Activated T-cell treated with anti-CD3 and anti-CD28 coated beads for 48 hours (primary cell): ENCODE measurements around the gene RNLS.
"Not testable (repeated sequence)": the region's sequence is repeated elsewhere in the genome, so short reads cannot be mapped to it uniquely, and the experiment has no call there.

Experiments used
- DNase-seq: peaks from one replicate; pipeline ENCODE4 v3.0.0-alpha.2; 2020; ENCODE audit warnings: low read depth

Gene RNLS

DNA sequence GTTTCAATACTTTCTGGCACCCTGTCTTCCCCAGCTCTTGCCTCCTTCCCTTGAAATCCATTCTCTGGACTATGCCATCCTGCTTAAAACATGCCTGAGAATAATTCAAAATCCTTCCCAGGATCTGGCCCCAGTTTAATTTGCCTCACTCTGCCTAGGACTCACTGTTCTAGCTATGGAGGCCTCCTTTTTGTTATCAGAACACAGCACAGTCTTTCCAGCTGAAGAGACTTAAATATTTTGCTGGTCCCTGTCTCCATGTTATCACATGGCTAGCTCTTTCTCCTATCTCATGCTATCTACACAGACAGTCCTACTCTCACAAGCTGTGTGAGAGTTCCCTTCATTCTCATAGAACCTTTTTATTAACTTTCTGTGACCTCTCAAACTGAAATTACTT, 194.8 kb downstream of the RNLS start:
- DNase-seq: no peak

DNA sequence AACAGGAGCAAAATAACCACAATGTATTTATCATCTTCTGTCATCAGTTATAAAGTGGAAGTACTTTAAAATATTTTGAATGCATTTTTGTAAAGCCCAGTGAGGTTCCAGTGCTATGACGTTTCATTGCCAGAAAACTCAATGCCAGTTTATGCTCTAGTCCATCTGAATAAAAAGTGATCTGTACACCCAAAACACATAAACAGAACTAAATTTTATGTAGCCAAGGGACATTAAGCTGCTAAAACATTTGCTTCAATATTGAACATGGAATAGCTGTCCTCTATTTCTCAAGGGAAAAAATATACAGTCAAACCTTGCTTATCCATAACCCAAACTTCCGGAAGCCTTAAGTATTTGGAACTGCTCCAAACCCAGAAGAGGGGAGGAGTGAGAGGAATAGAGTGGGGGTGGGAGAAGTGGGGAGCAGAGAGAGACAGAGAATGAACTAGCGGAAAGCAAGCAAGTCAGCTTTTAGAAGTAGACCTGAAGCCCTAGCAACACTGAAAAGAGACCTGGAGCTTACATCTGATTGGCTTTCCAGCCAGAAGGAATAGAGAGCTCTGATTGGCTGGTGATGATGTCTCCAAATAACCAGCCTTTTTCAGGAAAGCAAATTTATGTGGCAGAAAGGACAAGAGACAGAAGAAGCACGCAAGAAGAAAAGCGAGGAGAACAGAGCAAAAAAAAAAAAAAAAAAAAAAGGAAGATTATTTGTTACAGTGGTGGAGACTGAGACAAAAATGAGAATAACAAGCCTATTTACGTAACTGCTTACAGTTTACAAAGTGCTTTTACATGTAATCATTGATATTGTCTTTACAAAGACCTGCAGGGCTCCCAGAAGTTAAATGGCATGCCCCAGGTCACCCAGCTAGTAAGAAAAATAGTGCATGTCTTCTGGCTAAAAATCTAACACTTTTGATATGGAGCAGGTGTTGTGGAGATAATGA, 196.0 kb downstream of the RNLS start:
- no peak for DNase-seq

DNA sequence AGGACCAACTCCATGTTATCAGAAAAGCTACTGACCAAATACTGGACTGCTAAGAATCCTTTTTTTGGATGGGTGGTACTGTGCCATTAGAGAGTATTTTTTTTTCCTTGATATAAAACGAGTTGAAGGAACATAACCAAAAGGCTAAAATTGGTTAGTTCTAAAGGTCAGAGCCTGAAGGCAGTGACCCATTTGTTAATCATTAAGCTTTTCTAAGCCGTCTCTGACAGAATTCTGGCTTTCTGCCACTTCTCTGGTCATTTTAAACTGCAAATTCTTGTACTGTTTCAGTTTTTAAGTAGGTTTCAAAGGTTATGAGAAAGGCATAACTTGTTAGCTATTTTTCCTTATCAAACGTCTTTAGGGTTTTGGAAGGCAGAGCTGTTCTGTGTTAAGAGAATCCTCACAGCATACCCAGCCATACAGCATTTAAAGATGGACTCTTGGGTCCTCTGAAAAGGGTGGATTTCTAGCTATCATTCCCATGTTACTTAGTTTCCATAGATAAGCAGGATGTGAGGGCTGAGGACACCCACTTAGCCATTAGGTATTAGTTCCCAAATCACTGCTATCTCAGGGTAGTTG, 196.8 kb downstream of the RNLS start:
- DNase-seq: no peak

DNA sequence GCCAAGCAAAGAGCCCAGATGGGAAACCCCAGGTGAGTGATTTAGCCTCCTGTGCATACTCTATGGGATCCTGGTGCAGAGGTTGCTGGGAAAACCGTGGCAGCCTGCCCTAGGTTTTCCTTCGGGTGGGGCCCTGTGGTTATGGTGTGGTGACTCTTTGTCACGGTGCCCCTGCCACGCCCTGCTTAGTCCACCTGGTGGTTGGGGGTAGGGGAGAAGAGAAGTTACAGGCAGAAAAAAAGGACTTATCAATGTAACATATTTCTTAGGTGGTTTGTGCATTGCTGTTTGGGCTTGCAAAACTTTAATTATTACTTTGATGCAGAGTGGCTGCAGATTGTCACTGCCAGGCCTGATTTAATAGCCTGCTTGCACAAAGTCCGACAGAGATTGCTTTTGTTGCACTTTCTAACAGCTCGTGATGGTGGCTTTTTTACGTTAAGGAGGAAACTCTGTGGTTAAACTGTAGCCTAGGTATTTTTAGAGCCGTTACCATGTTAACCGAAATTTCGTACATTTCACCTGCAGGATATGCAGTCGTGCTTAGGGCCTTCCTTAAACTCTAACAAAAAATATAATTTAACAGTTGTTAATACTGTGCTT, 197.4 kb downstream of the RNLS start:
- peak; percentile 31 for DNase-seq

DNA sequence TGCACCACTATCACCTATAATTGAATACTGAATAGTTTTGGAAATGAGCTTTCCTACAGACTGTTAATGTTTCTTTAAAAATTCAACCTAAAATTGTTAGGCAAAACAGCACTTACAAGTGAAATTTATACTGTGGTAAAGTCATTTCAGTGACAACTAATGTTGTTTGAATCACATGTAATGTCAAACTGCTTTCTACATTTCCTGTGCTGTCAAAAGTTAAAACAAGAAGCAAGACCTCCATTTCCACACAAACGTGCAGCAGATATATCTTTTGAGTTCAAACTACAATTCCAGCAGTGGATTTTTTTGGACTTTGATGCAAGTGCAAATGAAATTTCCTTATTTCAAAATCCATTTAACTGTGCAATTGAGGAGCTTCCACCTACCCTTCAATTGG, 199.8 kb downstream of the RNLS start:
- no peak for DNase-seq

DNA sequence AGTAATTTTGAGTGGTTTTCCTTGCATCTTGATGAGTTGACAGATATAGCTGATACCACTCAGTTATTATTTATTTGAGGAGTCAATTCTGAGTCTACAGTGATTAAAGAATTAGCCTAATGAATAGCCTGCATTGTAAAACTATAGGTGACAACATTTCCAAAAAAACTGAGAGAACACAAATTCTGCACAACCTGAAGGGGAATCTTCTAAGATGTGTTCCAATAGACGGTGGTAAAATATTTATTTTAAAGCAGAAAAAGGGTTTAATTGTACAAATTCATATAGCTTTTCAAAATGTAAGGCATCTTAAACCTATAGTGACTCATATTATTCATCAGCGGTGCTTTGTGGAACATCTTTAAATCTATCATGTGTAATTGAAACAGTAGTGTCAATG, 200.4 kb downstream of the RNLS start:
- DNase-seq: no peak

DNA sequence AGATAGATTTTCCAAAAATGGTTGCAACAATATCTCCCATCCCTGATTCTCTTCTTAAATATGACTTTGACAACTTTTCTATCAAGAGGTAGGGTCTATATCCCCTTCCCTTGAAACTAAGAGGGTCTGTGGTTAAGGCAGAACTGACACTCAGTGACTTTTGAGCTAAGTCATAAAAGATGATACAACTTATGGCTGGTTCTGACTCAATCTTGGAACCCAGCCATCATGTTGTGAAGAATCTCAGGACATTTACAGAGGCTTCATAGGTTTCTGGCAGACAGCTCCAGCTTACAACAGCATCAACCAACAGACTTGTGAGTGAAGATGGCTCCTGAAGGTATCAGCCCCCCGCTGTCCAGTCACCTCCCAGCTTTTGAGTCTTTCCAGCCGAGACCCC, 203.5 kb downstream of the RNLS start:
- DNase-seq: no peak

DNA sequence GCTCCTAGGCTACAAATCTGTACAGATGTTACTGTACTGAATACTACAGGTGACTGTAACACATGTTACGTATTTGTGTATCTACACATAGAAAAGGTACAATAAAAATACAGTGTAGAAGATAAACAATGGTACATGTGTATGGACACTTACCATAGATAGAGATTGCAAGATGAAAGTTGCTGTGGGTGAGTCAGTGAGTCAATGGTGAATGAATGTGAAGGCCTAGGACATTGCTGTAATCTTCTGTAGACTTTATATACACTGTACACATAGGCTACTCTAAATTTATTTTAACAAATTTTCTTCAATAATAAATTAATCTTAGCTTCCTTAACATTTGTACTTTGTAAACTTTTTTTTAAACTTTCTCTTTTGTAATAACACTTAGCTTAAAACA, 205.6 kb downstream of the RNLS start:
- no peak for DNase-seq

DNA sequence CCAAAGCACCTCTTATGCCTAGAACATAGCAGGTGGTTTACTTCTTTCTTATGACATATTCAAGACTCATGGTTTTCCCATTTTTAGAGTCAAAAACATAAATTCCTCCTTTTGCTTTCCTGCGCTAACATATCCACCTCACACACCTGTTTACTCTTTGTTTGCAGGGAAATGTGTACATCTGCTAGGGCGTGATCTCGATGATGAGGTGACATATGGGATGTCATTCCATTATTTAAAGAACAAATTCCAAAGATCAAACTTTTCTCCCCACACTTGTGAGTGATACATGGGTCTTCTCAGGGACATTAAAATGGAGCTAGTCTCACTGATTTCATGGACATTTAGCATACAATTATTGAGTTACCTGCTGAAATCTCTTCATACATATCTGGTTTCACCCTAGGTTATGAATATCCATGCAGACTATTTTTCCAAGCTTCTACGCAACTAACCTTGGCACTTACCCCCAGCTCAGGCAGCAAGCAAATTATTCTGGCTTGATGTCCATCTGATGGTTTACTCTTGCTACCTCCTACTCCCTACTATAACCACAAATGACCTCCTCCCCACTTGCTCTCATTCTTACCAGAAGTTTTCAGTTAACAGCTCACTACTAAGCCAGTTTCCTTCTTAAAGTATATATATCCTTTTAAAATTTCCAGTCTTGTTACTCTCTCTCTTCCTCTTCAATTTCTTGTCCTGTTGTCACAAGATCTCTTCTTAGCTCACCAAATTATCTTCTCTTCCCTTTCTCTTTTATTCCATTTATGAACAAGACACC, 208.5 kb downstream of the RNLS start:
- no peak for DNase-seq

DNA sequence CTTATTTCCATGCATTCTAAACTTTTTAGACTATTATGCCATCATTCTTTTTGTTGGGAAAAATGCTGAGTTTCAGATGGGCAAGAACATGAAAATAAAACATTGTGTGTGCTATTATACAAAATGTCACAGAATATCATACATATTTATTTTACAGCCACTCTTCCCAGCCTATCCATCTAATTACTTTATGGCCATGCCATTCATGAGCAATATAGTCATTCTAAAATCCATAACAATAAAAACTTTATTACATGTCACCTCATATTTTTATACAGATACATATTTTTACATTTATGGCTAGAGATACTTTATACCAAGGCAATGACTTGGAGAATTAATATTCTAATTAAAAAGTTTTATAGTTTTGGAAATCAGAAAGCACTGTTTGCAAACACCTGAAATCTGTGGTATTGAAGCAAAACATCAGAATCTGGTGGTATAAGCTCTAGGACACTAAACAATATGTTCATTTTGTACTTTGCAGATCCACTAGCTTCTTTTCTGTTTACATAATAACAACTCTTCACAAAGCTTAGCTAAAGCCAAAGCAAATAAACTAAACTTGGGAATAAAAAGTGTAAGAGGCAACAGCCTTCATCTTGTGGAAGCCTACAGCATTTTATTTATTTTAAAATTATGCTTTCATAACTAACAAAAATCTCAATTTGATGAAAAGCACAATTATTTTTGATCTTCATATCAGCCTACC, 210.1 kb downstream of the RNLS start:
- no peak for DNase-seq

DNA sequence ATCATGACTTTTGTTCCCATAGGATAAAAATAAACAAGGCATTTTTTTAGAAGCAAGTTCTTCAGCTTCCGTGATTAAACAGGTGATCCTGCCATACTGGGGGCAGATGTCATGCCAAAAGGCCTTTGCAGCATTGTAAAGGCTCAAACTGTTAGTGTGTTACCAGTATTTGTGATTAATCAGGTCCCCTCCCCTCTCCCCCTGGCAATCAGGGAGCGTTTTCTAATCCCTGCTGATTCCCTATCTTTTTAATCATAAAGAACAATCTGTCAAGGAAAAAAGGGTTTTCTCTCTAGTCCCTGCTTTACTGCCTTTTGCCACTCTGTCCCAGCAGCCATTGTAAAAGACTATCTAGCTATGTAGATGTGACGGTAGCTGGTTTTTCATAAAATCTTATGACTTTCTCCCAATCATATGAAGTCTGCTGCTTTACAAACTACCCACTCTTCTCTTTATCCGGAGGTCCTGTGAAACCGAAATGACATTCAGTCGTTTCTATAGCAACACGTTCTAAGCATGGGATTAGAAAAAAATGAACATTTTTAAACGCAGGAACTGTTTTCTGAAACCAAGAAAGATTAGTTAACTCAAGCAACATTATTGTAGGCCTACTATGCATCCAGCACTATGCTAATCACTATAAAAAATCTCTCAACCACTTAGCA, 210.9 kb downstream of the RNLS start:
- no peak for DNase-seq

DNA sequence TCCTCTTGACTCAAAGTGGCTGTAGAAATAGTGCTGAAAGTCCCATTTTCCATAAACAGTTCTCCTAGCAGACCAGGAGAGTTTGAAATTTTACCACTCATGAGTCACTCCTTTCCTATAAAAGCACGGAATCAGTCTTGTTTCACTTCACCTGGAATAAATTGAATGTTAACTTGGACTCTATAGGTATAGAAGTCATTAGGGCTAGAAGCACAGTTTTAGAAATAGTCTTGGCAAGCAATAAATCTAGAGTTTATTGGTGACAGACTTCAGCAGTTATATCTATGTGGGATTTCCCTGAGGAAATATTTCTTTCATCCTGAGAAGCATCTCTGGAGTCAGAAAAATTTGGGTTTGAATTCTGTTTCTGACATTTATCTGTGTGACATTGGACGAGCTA, 212.4 kb downstream of the RNLS start:
- DNase-seq: no peak

DNA sequence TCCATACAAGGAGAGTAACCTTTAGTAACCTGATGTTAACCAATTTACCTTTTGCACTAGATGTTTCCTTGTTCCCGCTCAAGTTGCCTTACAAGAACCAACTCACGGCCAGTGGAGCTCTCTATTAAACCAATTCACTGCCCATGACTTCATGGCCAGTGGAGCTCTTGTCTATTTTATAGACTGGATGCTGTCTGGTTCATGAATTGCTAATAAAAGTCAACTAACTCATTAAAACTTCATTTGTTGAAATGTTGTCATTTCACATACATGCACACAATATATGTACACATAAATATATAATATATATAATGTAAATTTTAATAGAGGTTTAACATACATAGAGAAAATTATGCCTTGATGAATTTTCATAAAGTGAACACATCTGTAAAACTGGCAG, 216.3 kb downstream of the RNLS start:
- no peak for DNase-seq

DNA sequence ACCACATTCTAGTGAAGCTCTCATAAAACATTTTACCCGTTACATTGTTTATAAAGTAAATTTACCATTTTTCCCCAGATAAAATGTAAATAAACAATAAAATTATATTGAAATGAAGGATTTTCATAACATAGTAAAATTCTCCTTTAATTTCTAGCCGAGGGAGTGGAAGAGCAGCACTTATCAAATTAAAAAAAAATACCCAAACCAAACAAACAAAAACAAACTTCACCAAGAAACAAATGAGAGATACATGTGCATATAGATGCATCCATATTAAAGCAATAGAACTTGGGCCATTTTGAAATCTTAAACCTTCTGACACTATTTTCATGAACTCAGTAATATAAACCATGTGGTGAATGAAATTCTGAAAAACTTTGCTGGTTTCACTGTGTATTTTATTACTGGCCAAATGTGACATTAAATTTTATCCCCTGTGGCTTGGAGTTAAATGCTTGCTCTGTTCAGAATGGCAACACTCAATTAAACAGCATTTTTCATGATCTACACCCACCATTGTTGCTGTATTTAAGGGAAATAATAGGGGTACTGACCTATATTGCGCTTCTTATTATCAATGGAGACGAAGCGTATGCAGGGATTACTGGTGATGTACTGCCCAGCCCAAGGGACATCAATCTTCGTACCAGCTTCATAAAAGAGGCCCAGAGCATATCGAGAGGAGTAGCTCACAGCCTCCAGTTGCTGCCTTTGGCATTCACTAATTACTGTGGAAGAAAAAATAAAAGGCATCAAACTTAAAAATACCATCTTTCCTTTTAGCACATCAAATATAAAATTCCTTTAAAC, 220.9 kb downstream of the RNLS start:
- DNase-seq: no peak

DNA sequence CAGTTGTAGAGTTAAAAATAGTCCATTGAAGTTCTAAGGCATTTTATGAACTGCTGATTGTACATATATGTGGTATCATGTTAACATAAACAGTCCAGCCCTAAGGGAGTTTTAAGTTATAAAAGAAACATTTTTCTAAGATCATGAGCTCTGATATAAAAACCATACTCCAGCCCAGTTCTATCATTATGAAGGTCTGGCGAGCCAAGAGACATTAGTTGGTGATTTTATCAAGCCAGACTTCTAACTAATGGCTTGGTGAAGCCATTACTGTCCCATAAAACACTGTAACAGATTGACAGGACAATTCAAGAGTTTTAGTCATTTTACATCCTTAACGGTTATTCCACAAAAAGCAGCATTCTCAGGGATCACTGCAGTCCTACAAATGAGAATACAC, 221.6 kb downstream of the RNLS start:
- DNase-seq: no peak

DNA sequence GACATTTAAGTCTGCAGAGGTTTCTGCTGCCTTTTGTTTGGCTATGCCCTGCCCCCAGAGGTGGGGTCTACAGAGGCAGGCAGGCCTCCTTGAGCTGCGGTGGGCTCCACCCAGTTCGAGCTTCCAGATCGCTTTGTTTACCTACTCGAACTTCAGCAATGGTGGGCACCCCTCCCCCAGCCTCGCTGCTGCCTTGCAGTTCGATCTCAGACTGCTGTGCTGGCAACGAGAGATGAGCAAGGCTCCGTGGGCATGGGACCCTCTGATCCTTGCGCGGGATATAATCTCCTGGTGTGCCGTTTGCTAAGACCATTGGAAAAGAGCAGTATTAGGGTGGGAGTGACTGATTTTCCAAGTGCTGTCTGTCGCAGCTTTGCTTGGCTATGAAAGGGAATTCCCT, 227.4 kb downstream of the RNLS start:
- not testable (repeated sequence) for DNase-seq

DNA sequence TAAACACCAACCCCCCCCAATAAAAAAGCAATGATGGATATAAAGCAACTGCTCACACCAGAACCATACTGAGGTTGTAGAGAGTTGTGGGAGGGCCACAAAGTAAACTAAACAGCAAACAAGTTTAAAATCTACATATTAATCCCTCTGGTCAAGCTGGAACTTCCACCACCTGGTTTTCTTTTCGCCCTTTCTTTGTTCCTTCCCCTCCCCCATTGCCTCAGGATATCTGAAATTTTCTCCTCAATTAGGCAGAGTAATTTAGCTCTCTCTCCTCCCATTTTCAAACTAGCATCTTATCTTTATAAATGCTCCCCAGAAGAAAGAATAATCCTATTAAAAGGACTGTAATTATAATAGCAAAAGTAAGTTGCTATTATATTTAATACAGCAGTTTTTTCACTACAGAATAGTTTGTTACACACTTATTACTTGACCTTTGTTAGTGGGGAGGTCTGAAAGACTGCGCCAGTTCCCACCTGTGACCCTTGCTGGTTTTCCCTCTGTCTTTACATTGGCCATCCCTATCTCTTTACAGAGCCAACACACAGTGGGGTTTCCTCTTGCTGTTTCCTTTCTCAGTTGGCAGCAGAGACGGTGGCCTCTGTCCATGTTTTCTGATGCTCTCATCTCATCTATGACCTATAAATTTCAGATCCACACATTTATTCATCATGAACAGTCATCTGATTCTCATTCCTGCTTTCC, 235.4 kb downstream of the RNLS start:
- DNase-seq: no peak

DNA sequence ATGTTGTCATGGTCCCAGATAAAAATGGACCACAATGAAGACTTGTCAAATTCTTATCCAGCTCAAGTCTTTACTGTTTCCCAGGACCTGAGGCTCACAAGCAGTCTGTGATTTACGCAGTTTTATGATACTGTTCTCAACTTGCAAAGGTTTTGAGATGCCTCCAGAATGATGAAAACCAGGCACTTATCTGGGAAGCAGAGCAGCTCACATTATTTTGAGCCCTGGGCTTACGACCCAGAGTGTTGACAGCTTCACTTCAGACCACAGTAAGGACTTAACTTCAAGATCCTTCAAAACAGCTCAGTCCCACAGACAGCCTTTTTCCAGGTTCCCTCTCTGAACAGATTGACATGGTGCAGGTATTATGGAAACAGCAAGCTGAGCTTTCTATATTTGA, 236.1 kb downstream of the RNLS start:
- DNase-seq: no peak

DNA sequence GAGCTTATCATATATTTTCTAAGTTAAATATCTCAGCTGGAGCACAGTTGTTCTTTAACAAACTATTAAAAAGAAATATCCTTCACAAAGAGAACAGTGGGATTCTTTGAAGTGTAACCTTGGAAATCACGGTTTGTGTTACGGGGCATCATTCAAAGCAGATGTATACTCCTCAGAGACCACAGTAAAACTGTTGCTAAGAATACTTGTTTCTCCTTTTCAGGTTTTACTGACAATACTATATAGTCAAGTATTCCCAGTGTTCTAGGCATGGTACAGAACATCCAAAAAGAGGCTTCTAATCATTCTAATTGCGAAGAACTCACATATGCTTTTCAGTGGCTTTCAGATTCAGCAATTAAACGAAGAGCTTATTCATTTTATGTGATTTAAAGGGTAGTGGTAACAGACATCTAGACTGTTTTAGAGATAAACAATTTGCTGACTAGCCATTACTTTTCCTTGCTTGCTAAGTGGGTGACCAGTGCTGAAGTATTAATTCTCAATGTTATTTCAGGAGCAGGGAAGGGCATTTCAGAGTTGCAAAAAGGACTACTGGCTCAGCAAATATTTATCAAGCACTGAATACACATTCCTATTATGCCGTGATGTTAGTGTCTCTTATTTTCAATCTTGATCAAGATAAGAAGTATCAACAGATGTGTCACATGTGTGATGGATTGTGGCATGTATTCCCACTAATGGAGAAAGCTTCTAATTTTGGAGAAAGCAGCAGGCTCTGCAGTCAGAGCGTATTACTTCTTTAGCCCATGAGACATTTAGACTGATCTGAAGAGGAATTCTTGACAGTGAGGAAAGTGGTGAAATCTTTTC, 236.8 kb downstream of the RNLS start:
- DNase-seq: no peak
